SIG-M5 (cell line): Measurements from ENCODE around the gene TPI1.
A peak's percentile ranks its signal among the peaks of the same experiment; 100 is the strongest.
"Not testable (repeated sequence)": the region's sequence is repeated elsewhere in the genome, so short reads cannot be mapped to it uniquely, and the experiment has no call there.

Source experiments
- DNase-seq: peaks from one replicate; lab custom pipeline; 2025; lab: John Stamatoyannopoulos, UW

Gene TPI1

DNA sequence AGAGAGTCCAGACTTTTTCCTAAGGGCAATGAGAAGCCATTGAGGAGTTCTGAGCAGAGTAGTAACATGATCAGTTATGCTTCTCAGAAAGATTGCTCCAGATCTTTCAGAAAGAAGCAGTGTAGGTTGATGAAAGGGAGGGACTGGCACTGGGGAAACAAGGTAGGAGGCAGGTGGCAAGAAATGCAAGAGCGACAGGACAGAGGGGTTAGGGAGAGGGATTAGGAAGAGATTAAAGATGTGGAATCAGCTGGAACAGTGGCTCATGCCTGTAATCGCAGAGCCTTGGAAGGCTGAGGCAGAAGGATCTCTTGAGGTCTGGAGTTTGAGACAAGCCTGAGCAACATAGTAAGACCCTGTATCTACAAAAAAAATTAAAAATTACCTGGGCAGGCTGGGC is 19.7 kb upstream of the TPI1 start:
- no peak for DNase-seq

DNA sequence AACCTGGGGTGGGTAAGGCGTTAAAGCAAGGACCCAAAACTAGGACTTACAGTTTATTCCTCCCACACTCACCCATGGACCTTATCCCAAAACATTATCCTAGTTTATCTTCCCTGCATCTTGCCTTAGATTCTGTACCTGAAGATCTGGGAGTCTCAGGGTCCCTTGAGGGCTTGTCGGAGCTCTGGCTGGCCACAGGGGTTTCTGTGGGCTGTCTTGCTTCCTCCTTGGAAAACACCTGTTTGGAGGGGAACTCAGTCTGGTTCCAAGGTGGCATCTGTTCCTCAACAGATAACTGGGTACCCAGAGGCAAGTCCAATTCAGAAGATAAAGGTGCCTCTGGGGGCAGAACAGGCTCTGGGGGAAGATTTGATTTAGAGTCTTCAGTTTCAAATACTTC is 17.9 kb upstream of the TPI1 start:
- DNase-seq, result no peak

DNA sequence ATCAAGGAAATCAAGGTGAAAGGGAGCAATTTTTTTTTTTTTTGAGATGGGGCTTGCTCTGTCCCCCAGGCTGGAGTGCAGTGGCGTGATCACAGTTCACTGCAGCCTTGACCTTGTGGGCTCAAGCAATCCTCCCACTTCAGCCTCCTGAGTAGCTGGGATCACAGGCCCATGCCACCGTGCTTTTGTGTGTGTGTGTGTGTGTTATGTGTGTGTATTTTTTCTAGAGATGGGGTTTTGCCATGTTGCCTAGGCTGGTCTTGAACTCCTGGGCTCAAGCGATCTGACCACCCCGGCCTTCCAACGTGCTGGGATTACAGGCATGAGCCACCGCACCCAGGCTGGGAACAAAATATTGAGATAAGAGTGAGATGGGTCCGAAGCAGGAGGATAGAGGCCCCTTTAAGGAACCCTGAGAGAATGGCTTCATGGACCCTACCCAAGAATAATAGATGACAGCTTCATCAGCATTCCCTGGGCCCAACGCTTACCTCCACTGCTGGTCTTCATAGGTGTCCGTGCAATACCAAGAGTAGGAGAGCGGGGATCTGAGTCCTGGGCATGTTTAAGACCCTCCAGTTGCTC is 17.3 kb upstream of the TPI1 start:
- no peak for DNase-seq

DNA sequence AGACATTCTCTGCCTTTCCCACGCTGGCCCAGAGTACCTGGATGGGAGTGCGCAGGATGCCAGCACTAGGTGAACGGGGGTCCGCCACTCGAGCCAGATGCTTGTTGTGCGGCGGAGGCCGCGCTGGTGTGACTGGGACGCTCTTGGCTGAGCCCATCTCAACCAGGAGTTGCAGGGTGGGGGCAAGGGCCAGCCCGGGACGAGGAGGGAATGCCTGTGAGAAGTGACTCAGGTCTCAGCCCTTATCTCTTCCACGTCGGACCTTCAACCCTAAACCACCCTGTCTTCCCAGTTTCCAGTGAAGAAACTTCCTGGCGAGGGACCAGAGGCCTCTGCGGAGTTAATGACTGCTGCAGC is 16.6 kb upstream of the TPI1 start:
- DNase-seq, result no peak

DNA sequence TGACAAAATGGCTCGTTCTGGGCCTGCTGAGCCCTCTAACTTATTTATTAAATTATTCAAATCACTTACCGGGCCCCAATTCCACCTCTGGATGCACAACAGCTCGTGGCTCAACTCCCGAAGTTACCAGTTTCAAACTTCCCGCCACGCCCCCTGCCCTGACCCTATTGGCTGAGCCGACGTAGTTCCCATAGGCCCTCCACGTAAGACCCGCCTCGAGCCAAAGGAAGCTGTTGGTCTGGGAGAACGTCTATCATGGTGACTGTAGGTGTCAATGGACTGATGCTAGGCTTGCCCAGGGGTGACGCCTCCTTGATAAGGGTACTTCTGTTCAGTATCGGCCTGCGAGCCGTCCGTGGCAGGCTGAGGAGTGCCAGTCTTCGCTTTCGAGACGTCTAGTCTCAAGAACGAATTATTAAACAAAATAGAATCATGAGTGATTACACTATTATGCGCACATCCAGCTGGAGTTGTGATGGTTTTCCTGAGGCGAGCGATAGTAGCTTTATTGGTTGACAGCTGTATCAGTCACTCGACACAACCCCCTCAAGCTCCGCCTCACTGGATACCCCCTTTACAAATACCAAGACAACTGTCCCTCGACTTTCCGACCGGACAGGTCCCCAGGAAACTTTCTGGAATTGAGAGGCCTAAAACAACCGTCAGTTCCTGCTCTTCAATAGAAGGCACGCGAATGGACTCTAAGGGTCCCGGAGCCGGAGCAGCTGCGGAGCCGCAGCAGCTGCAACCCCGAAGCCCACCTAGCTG is 16.0 kb upstream of the TPI1 start, which contains the start of gene CDCA3:
CDCA3 (minus strand) TSS at position 134 of the 768 bp plus-strand sequence. CDS start 334 bp downstream, outside the sequence.
- DNase-seq, result peak; percentile 100

DNA sequence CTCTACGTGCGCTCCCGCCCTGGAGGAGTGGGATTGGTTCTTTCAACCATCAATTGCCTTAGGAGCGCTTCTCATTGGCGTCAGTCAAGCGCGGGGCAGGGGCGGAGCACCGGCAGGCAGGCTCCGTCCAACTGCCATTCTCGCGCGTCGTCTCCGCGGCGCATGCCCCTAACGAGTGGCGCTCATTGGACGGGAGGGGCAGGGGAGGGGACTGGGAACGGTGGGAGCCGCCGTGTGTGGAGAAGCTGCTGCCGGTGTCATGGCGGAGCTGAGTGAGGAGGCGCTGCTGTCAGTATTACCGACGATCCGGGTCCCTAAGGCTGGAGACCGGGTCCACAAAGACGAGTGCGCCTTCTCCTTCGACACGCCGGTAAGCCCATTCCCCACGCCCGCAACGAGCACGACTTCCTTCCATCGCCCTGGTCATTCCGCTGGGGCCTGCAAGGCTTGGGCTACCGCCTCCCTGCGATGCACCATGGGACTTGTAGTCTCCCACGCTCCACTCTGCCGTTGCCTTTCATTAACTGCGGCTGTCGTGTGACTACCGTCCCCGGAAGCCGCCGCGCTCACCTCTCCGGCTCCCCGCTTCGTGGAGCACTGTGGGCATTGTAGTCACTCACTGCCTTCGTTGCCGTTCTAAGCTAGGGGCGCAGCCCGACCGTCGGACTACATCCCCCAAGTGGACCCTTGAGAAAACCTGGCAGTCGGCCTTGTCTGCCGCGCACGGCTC is 15.2 kb upstream of the TPI1 start, which contains the start of gene USP5:
USP5 (plus strand) TSS at position 230 of the 730 bp plus-strand sequence; CDS start at position 260, 30 bp downstream.
- peak; percentile 98 for DNase-seq

DNA sequence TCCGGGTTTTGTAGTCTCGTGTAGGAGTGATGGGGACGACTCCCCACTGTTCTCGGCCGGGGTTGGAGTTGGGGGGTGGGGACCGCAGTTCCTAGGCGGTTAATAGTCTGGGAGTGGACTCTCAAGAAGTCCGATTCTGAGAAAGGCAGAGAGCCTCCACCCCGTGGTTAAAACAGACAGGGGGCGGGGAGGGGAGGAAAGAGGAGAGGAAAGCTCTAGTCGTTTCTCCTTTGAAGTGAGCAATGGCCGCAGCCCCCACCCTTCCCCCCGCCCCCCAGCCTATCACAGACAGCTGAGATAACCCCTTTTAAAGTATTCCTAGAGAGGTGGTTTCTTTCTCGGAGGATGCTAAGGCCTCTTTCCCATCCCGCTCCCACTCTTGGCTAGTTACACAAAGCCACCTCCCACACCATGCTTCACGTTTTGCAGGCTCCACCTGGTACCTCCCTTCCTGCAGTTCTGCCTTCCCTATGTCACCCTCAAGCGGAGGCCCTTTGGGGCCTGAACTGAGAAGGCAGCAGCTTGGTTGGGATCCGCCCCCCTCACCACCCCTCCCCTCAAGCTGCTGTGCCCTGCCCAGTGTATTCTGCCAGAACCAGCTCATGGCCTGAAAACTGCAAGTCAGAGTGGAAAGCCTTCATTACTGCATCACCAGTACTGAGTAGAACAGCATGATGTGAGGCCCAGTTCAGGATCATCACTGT is 14.5 kb upstream of the TPI1 start:
- DNase-seq, result no peak

DNA sequence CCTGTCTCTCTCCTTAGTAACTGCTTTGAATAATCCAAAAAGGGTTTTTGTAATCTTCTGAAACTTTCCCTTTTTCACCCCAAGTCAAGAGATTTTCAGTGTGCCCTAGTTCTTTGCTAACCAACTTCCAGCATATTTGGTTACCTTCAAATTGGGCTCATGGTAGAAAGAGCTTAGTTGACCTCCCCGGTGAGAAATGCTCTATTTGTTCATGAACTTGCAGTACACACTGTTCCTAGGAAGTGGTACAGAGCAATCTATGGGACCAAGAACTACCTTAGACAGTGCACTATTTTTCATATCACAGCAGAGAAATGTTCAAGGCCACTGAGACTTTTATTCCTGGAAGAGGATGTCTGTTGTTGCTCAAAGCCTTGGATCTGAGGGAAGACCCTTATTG is 13.7 kb upstream of the TPI1 start:
- no peak for DNase-seq

DNA sequence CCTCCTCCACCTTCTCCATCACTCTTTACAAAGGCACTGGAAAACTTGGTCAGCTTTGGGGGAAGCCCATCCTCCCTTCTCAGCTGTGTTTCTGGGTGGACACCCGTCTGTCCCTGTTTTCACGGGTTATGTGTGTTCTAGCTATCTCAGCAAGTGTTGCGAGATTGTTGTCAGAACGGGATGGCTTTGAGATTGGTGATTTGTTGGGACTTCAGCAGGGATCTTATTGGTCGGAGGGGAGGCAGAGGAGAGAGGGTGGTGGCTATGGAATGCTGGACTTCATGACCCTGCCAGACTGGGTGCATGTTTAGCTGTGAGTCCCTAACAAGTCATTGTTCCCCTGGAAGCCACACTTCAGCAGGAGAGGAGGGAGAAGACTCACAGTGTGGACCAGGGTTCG is 13.3 kb upstream of the TPI1 start:
- no peak for DNase-seq

DNA sequence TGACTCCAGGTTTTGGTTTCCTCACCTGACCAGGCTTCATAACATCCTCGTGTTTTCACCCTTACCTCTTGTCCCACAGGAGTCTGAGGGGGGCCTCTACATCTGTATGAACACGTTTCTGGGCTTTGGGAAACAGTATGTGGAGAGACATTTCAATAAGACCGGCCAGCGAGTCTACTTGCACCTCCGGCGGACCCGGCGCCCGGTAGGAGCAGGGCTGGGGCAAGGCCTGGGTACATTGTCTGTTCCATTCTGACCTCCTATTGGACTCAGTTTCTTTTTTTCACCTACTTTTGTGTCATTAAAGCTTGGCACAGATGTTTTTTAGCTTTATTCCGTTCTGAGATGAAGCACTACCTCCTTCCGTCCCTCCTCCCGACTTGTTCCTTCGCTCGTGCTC is 12.0 kb upstream of the TPI1 start:
- DNase-seq, result no peak

DNA sequence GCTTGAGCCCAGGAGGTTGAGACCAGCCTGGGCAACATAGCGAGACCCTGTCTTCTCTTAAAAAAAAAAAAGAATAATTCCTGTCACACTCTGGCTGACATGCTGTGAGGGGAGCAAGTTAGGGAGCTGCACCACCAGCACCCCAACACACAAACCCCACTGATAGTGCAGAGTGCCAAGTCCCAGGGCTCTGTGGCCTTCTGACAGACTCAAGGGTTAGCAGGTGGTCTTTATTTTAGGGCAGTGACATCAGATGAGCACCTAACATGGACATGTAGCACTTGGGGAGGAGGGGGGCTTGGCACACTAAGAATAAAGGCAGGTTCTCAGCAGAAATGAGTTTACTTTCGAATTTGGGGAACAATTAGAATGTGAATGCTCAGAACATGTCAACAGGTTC is 8.5 kb upstream of the TPI1 start:
- no peak for DNase-seq

DNA sequence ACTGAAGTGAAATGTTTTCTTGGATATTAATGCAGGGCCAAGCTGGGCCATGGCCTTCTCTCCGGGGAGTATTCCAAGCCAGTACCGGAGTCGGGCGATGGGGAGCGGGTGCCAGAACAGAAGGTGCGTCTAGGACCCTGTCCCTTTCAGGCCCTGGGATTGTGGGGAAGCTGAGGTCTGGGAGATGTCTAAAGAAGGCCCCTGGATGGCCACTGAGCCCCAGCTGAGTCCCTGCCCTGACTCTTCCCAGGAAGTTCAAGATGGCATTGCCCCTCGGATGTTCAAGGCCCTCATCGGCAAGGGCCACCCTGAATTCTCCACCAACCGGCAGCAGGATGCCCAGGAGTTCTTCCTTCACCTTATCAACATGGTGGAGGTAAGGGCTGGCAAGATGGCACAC is 7.2 kb upstream of the TPI1 start:
- DNase-seq, result no peak

DNA sequence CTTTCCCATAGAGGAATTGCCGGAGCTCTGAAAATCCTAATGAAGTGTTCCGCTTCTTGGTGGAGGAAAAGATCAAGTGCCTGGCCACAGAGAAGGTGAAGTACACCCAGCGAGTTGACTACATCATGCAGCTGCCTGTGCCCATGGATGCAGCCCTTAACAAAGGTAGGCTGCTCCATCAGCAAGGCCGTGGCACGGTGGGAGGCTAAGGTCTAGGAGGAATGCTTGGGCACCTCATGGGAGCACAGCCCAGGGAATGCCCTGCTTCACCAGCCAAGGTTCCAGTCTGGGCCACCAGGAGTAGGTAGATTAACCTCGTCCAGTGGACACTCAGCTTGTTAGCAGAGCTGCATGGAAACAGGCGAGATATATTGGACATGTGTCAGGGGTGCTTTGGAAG is 6.4 kb upstream of the TPI1 start:
- no peak for DNase-seq

DNA sequence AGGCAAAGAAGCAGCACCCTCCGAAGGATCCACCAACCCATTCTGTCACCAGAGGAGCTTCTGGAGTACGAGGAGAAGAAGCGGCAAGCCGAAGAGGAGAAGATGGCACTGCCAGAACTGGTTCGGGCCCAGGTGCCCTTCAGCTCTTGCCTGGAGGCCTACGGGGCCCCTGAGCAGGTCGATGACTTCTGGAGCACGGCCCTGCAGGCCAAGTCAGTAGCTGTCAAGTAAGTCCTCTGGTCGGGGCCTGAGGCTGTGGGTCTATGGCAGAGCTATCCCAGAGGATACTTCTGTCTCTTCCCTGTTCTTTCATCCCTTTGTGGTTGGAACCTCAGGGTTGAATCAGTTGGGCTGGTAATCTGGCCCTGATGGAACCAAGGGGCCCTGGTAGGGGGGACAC is 5.9 kb upstream of the TPI1 start:
- DNase-seq, result no peak

DNA sequence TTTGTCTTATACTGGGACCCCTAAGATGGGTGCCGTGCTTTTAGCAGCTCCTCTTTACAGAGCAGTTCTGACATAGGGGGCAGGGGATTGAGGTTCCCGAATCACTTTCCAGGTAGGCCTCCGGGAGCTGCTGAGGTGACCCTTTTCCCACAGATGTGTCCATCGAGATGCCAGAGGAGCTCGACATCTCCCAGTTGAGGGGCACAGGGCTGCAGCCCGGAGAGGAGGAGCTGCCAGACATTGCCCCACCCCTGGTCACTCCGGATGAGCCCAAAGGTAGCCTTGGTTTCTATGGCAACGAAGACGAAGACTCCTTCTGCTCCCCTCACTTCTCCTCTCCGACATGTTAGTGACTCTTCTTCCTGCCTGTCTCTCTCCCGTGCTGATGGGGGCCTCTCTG is 4.3 kb upstream of the TPI1 start:
- DNase-seq, result no peak

DNA sequence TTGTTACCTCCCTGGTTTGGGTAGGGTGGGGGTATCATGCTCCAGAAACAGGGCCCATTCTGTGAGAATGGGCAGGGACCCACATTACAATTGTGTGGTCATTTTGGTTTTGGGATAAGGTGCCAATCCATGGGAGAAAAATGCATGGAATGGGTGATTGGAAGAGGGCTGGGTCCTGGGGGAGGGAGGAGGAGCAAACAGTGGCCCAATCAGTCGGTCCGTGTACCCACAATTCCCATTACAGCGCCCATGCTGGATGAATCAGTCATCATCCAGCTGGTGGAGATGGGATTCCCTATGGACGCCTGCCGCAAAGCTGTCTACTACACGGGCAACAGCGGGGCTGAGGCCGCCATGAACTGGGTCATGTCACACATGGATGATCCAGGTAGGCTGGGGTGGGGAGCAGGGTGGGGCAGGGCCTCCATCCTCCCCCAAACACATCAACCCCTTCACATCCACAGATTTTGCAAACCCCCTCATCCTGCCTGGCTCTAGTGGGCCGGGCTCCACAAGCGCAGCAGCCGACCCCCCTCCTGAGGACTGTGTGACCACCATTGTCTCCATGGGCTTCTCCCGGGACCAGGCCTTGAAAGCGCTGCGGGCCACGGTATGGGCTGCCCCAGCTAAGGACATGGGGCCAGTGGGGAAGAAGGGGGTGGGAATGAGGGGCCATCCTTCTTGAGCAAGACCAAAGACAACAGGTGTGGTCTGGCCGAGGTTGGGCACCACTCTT is 3.6 kb upstream of the TPI1 start:
- no peak for DNase-seq

DNA sequence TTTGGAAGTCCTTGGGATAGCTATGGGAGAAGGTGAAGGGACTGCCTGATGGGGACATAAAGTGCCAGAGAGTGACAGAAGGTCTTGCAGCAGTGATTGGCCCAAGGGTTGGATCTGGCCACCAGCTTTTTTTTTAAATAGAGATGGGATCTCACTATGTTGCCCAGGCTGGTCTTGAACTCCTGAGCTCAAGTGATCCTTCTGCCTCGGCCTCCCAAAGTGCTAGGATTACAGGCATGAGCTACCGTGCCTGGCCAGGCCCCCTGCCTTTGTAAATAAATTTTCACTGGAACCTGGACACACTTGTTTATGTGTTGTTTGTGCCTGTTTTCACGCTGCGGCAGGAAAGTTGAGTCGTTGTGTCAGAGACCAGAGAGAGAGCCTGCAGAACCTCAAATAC is 2.0 kb upstream of the TPI1 start:
- not testable (repeated sequence) for DNase-seq

DNA sequence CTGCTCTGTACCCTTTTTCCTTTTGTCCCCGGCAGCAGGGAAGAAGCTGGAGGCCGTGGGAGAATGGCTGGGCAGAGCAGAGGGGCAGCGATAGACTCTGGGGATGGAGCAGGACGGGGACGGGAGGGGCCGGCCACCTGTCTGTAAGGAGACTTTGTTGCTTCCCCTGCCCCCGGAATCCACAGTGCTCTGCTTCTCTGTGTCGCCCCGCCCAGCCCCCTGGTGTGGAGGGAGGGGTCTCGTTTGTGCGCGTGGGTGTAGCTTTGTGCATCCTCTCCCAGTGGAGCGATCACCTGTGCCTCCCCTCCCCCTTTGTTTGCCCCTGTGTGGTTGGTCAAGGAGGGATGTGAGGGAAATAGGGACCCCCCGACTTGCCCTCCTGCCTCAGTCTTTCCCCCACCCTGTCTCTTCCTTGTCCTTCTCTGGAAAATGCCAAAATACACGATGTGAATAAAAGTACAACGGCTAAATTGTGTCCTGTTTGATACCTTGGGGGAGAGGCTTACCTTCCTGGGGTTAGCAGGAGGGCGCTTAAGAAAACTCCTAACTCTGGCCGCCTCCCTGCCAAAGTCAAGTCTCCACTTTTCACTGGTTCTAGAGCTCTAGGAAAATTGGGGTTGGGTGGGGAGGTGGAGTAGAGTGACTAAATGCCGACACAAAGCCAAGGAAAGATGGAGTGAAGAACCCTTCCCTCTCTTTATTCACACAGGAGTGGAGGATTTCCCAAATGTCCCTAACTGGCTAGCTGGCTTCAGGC is 990 bp upstream of the TPI1 start:
- no peak for DNase-seq

DNA sequence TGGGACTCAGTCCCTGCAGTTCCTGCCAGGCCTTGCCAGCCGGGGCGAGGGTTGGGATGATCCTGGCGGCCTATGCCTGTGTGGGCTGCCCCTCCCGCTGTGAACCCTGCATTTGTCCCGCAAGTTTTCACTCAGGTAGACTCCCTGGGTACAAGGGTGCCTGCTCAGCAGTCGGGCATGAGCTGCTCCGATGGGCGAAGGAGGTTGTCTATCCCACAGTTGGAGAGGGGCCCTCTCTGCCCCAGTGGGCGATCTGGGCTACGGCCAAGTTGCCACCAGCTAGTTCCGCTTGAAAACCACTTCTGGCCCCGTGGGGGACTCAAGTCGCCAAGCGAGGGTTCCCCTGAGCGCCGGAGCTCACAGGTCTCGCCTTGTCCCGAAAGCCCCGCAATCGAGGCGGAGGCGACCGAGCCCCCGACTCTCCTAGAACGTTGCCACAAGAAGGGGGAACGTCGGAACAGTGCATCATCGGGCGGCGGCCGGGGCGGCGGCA is 365 bp upstream of the TPI1 start:
- no peak for DNase-seq

DNA sequence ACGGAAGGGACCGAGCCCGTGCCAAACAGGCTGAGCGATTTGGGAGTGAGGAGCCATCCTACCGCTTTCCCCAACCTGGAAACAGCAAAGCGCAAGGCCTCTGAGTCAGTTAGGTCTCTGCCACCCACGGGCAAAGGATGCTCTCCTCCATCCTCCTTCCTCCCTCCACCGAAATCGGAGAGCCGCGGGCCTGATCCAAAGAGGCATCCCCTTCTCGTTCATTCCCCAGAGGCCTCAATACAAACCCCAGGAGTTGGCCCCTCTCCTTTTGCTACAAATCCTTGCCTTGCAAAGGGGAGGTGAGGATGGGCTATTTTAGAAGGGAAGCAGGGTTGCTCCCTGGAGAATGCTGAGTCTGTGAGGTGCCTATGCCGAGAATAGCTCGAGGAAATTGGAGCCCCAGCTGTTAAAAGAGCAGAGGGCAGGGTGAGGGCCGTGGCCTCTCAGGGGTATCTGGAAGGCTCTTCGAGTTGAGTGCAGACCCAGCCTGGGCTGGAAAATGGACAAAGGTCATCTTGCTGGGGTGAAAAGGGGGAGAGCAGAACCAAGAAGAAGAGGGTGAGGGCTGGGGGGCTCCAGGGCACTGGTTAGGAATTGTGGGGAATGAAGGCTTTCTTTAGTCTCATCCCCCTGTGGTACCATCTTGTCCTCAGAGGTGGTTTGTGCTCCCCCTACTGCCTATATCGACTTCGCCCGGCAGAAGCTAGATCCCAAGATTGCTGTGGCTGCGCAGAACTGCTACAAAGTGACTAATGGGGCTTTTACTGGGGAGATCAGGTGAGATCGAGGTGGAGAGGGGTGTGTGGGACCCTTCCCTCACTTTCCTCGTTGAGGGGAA is 1.1 kb downstream of the TPI1 start:
- no peak for DNase-seq
